Measurements from ENCODE around the gene LPP. TPM values are rescaled to one million over a fixed set of nuclear protein-coding genes. Genes with fewer than 3 reads are reported as not detected.

LPP gene
- total and polyA plus RNA-seq, 2 of the 13 experiments (the other 11 are each of a cell fraction or from before 2014, with no cell fraction given): 19.2 to 29.9 TPM

GRCh38 chr3:188839187-188839695, 685.3 kb downstream of the LPP start (continued):
- no peak for TF ChIP-seq ZSCAN30 (CRISPR knock-in tag; IDR thresholded peaks at IDR 0.05)
- TF ChIP-seq HINFP (CRISPR knock-in tag; IDR thresholded peaks at IDR 0.05; ENCODE audit: low read depth): peak; percentile 47; the same call in 1 of the 2 replicates
- TF ChIP-seq REST (IDR thresholded peaks at IDR 0.05; ENCODE audit: borderline replicate concordance in 1 of 2, low read depth in 1 of 2, low read length in 2 of 2): no peak; a peak in 1 of 4 replicates
- TF ChIP-seq ZNF121 (CRISPR knock-in tag; IDR thresholded peaks at IDR 0.05): peak; percentile 94
- TF ChIP-seq ZNF280B (CRISPR knock-in tag; IDR thresholded peaks at IDR 0.05; ENCODE audit: borderline replicate concordance): no peak
- TF ChIP-seq SIX4 (CRISPR knock-in tag; IDR thresholded peaks at IDR 0.05): peak; percentile 67; the same call in 1 of the 2 replicates
- TF ChIP-seq THRA (CRISPR knock-in tag; IDR thresholded peaks at IDR 0.05; ENCODE audit: borderline replicate concordance): peak; percentile 76; the same call in 1 of the 2 replicates
- peak; percentile 97 for TF ChIP-seq ZNF503 (CRISPR knock-in tag; IDR thresholded peaks at IDR 0.05)
- TF ChIP-seq ZNF615 (CRISPR knock-in tag; IDR thresholded peaks at IDR 0.05; ENCODE audit: borderline replicate concordance): no peak
- TF ChIP-seq ZMAT3 (CRISPR knock-in tag; conservative IDR thresholded peaks at IDR 0.05): peak; percentile 78; the same call in 1 of the 2 replicates
- TF ChIP-seq MXD1 (CRISPR knock-in tag; IDR thresholded peaks at IDR 0.05): no peak
- TF ChIP-seq MTA3 (CRISPR knock-in tag; IDR thresholded peaks at IDR 0.05): no peak
- no peak for TF ChIP-seq KLF15 (CRISPR knock-in tag; IDR thresholded peaks at IDR 0.05; ENCODE audit: borderline replicate concordance)
- no peak for TF ChIP-seq HCFC1 (IDR thresholded peaks at IDR 0.05; ENCODE audit: low read depth, low read length)
- TF ChIP-seq POGK (CRISPR knock-in tag; conservative IDR thresholded peaks at IDR 0.05): peak; percentile 70; the same call in 1 of the 2 replicates
